ENCODE results near the gene TSEN34.
"Not testable (repeated sequence)": the region's sequence is repeated elsewhere in the genome, so short reads cannot be mapped to it uniquely, and the experiment has no call there.

The TSEN34 gene

GRCh38 chr19:54239491-54240371, 48.6 kb downstream of the TSEN34 start:
- not testable (repeated sequence) for DNase-seq (ENCODE audit: low read depth in 2 of 2)

GRCh38 chr19:54240372-54241336, 49.5 kb downstream of the TSEN34 start:
- DNase-seq (ENCODE audit: low read depth in 2 of 2): not testable (repeated sequence)

GRCh38 chr19:54242234-54242633, 51.1 kb downstream of the TSEN34 start:
- not testable (repeated sequence) for DNase-seq (ENCODE audit: low read depth in 2 of 2)

- DNase-seq (ENCODE audit: low read depth in 2 of 2): not testable (repeated sequence)
These were observed 51.5 kb downstream of the TSEN34 start, which contains the start of gene LILRA6 for GRCh38 chr19:54242646-54243045. Gene LILRA6 (minus strand): TSS chr19:54242790.

- not testable (repeated sequence) for DNase-seq (ENCODE audit: low read depth in 2 of 2)
These were observed 52.7 kb downstream of the TSEN34 start for GRCh38 chr19:54243809-54244208.
